COLO829 (cell line): ENCODE results near the gene SIN3A.
A peak's percentile ranks its signal among the peaks of the same experiment; 100 is the strongest.
"Not testable (repeated sequence)": the region's sequence is repeated elsewhere in the genome, so short reads cannot be mapped to it uniquely, and the experiment has no call there.

Experiments used
- DNase-seq: peaks from one replicate; pipeline ENCODE4 v3.0.0; 2012; ENCODE audit warnings: low spot score

SIN3A gene

GRCh38 chr15:75356517-75356916 lies 95.0 kb downstream of the SIN3A start:
- DNase-seq, result no peak

GRCh38 chr15:75356006-75356405 lies 95.5 kb downstream of the SIN3A start:
- DNase-seq, result no peak

GRCh38 chr15:75355369-75355768 lies 96.1 kb downstream of the SIN3A start:
- no peak for DNase-seq

- DNase-seq, result no peak
These were observed 97.0 kb downstream of the SIN3A start for GRCh38 chr15:75354454-75354853.

- no peak for DNase-seq
These were observed 97.9 kb downstream of the SIN3A start for GRCh38 chr15:75353604-75354003.

GRCh38 chr15:75352186-75353080 lies 99.1 kb downstream of the SIN3A start:
- DNase-seq, result no peak

GRCh38 chr15:75350601-75351361 lies 100.7 kb downstream of the SIN3A start:
- no peak for DNase-seq

GRCh38 chr15:75349851-75350588 lies 101.5 kb downstream of the SIN3A start:
- DNase-seq, result no peak

- DNase-seq, result not testable (repeated sequence)
These were observed 102.2 kb downstream of the SIN3A start for GRCh38 chr15:75349351-75349669.

GRCh38 chr15:75348562-75349350 lies 102.7 kb downstream of the SIN3A start:
- no peak for DNase-seq

- DNase-seq, result no peak
These were observed 103.4 kb downstream of the SIN3A start for GRCh38 chr15:75348034-75348561.

- no peak for DNase-seq
These were observed 104.1 kb downstream of the SIN3A start for GRCh38 chr15:75347222-75348033.

- no peak for DNase-seq
These were observed 104.7 kb downstream of the SIN3A start, which contains the start of gene NEIL1 for GRCh38 chr15:75346796-75347221. TSS of gene NEIL1 (plus strand) at chr15:75347039. CDS start at chr15:75348906, 1,867 bp downstream.

- DNase-seq, result not testable (repeated sequence)
These were observed 107.5 kb downstream of the SIN3A start for GRCh38 chr15:75343953-75344352.

- DNase-seq, result no peak
These were observed 109.3 kb downstream of the SIN3A start for GRCh38 chr15:75342221-75342620.

GRCh38 chr15:75339531-75340240 lies 111.8 kb downstream of the SIN3A start:
- DNase-seq, result no peak

- no peak for DNase-seq
These were observed 112.7 kb downstream of the SIN3A start for GRCh38 chr15:75338661-75339240.

GRCh38 chr15:75335705-75336355 lies 115.7 kb downstream of the SIN3A start, which contains the start of gene COMMD4:
TSS of gene COMMD4 (plus strand) at chr15:75336063. CDS start at chr15:75336090, 27 bp downstream.
- peak; percentile 15 for DNase-seq

GRCh38 chr15:75335313-75335704 lies 116.2 kb downstream of the SIN3A start:
- no peak for DNase-seq
